ENCODE data around the gene DYNC2LI1.

Gene DYNC2LI1

GRCh38 chr2:43848214-43848613, 74.4 kb downstream of the DYNC2LI1 start:
- TF ChIP-seq POLR2AphosphoS5 (IDR thresholded peaks at IDR 0.05; ENCODE audit: low read depth, low read length): no peak
- TF ChIP-seq FOXP2 (optimal IDR thresholded peaks at IDR 0.05; ENCODE audit: borderline replicate concordance, extremely low read depth, extremely low read length, insufficient read depth): no peak
- TF ChIP-seq, protein P1, sequence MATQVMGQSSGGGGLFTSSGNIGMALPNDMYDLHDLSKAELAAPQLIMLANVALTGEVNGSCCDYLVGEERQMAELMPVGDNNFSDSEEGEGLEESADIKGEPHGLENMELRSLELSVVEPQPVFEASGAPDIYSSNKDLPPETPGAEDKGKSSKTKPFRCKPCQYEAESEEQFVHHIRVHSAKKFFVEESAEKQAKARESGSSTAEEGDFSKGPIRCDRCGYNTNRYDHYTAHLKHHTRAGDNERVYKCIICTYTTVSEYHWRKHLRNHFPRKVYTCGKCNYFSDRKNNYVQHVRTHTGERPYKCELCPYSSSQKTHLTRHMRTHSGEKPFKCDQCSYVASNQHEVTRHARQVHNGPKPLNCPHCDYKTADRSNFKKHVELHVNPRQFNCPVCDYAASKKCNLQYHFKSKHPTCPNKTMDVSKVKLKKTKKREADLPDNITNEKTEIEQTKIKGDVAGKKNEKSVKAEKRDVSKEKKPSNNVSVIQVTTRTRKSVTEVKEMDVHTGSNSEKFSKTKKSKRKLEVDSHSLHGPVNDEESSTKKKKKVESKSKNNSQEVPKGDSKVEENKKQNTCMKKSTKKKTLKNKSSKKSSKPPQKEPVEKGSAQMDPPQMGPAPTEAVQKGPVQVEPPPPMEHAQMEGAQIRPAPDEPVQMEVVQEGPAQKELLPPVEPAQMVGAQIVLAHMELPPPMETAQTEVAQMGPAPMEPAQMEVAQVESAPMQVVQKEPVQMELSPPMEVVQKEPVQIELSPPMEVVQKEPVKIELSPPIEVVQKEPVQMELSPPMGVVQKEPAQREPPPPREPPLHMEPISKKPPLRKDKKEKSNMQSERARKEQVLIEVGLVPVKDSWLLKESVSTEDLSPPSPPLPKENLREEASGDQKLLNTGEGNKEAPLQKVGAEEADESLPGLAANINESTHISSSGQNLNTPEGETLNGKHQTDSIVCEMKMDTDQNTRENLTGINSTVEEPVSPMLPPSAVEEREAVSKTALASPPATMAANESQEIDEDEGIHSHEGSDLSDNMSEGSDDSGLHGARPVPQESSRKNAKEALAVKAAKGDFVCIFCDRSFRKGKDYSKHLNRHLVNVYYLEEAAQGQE (IDR thresholded peaks at IDR 0.05; ENCODE audit: insufficient read depth in 1 of 2, low read depth in 2 of 2, low read length in 2 of 2): no peak
- TF ChIP-seq SIN3A (IDR thresholded peaks at IDR 0.05; ENCODE audit: borderline replicate concordance, insufficient read depth, low read length): no peak
- TF ChIP-seq TAF1 (IDR thresholded peaks at IDR 0.05; ENCODE audit: borderline replicate concordance, insufficient read depth, low read length): no peak

DNA sequence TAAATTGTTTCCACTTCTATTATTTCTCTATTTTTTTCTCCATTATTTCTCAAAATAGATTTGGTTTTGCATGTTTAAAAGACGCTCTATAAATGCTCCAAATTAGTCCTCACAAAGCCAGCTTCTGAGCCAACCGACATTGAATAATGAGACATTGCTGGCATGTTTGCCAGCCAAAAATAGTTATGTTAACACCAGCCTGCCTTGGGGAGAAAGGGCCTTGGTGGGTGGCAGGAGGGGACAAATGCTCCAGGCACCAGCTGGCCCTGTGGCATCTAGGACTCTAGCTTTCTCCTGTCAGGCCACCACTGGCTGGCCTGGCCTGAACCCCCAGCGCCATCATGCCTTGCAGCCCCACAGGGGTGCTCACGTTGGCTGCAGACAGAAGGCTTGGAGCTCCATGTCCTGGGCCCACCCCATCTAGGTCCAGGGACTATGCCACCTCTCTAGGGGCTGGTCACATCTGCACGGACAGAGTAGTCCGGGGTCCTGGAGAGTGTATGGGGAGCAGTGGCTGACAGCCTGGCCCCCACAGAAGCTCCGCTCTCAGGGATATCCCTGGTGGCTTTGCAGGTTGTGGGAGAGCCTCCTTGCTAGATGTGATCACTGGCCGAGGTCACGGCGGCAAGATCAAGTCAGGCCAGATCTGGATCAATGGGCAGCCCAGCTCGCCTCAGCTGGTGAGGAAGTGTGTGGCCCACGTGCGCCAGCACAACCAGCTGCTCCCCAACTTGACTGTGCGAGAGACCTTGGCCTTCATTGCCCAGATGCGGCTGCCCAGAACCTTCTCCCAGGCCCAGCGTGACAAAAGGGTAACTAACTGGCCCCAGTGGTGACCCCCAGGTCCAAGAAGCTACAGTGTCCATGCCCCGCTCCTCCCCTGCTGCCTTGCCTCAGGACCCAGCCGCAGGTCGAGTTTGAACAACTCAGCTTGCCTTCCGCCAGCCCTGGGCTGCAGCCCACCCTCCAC, 77.5 kb downstream of the DYNC2LI1 start:
- TF ChIP-seq, protein P1 (IDR thresholded peaks at IDR 0.05; ENCODE audit: insufficient read depth in 1 of 2, low read depth in 2 of 2, low read length in 2 of 2): no peak
- TF ChIP-seq TAF1 (IDR thresholded peaks at IDR 0.05; ENCODE audit: borderline replicate concordance, insufficient read depth, low read length) (no peak), POLR2AphosphoS5 (IDR thresholded peaks at IDR 0.05; ENCODE audit: low read depth, low read length) (no peak), SIN3A (IDR thresholded peaks at IDR 0.05; ENCODE audit: borderline replicate concordance, insufficient read depth, low read length) (no peak), FOXP2 (optimal IDR thresholded peaks at IDR 0.05; ENCODE audit: borderline replicate concordance, extremely low read depth, extremely low read length, insufficient read depth) (no peak)

- TF ChIP-seq SIN3A (IDR thresholded peaks at IDR 0.05; ENCODE audit: borderline replicate concordance, insufficient read depth, low read length): no peak
These were observed 78.4 kb downstream of the DYNC2LI1 start for GRCh38 chr2:43852196-43852730.

- TF ChIP-seq FOXP2 (optimal IDR thresholded peaks at IDR 0.05; ENCODE audit: borderline replicate concordance, extremely low read depth, extremely low read length, insufficient read depth) (no peak), SIN3A (IDR thresholded peaks at IDR 0.05; ENCODE audit: borderline replicate concordance, insufficient read depth, low read length) (no peak), TAF1 (IDR thresholded peaks at IDR 0.05; ENCODE audit: borderline replicate concordance, insufficient read depth, low read length) (no peak), POLR2AphosphoS5 (IDR thresholded peaks at IDR 0.05; ENCODE audit: low read depth, low read length) (no peak)
- TF ChIP-seq, protein P1 (IDR thresholded peaks at IDR 0.05; ENCODE audit: insufficient read depth in 1 of 2, low read depth in 2 of 2, low read length in 2 of 2): no peak
These were observed 79.6 kb downstream of the DYNC2LI1 start for GRCh38 chr2:43853141-43854081.

GRCh38 chr2:43854671-43855070, 80.8 kb downstream of the DYNC2LI1 start:
- TF ChIP-seq POLR2AphosphoS5 (IDR thresholded peaks at IDR 0.05; ENCODE audit: low read depth, low read length) (no peak), SIN3A (IDR thresholded peaks at IDR 0.05; ENCODE audit: borderline replicate concordance, insufficient read depth, low read length) (no peak), TAF1 (IDR thresholded peaks at IDR 0.05; ENCODE audit: borderline replicate concordance, insufficient read depth, low read length) (no peak), FOXP2 (optimal IDR thresholded peaks at IDR 0.05; ENCODE audit: borderline replicate concordance, extremely low read depth, extremely low read length, insufficient read depth) (no peak)
- TF ChIP-seq, protein P1 (IDR thresholded peaks at IDR 0.05; ENCODE audit: insufficient read depth in 1 of 2, low read depth in 2 of 2, low read length in 2 of 2): no peak

Measured in PFSK-1 (cell line).